Mesenchymal stem cell (in vitro differentiated cells and primary cell): ENCODE data around the gene BBLN.

Experiments
- DNase-seq: peaks from one replicate; pipeline ENCODE4 v3.0.0-alpha.2; 2013
- H2AFZ ChIP-seq: one replicate; pipeline ENCODE4 v1.6.1; 2013; ENCODE audit warnings: low read depth, mild to moderate bottlenecking, control low read depth, inconsistent platforms, low read length, moderate library complexity
- H2AK5ac ChIP-seq: 2 replicates; pipeline ENCODE4 v1.6.1; 2013; ENCODE audit warnings: low read length, moderate library complexity, mild to moderate bottlenecking, inconsistent platforms; ENCODE audit not compliant: severe bottlenecking
- H2BK120ac ChIP-seq: one replicate; pipeline ENCODE4 v1.6.1; 2013; ENCODE audit warnings: low read depth, mild to moderate bottlenecking, inconsistent platforms, low read length, moderate library complexity
- H2BK12ac ChIP-seq, 2 experiments: one replicate each; pipeline ENCODE4 v1.6.1; 2013; ENCODE audit warnings: inconsistent platforms in 2 of 2, low read length in 2 of 2, mild to moderate bottlenecking in 2 of 2, moderate library complexity in 2 of 2, control low read depth in 1 of 2
- H2BK15ac ChIP-seq: one replicate; pipeline ENCODE4 v1.6.1; 2013; ENCODE audit warnings: mild to moderate bottlenecking, low read depth, inconsistent platforms; ENCODE audit not compliant: poor library complexity, severe bottlenecking
- H2BK5ac ChIP-seq: 2 replicates; pipeline ENCODE4 v1.6.1; 2013; ENCODE audit warnings: low read depth, mild to moderate bottlenecking, low read length, control low read depth, inconsistent platforms; ENCODE audit not compliant: poor library complexity, severe bottlenecking
- H3K14ac ChIP-seq, 2 experiments: one replicate each; pipeline ENCODE4 v1.6.1; 2013; ENCODE audit warnings: inconsistent platforms in 2 of 2, low read length in 2 of 2, control low read depth in 1 of 2, mild to moderate bottlenecking in 1 of 2, moderate library complexity in 1 of 2
- H3K18ac ChIP-seq, 2 experiments: one replicate each; pipeline ENCODE4 v1.6.1; 2013; ENCODE audit warnings: inconsistent platforms in 2 of 2, low read length in 2 of 2, control low read depth in 1 of 2, low read depth in 1 of 2, mild to moderate bottlenecking in 1 of 2
- H3K23ac ChIP-seq, 2 experiments: one replicate each; pipeline ENCODE4 v1.6.1; 2013; ENCODE audit warnings: inconsistent platforms in 2 of 2, low read length in 2 of 2, mild to moderate bottlenecking in 2 of 2, moderate library complexity in 2 of 2, control low read depth in 1 of 2
- H3K27ac ChIP-seq: 2 replicates; pipeline ENCODE4 v1.5.1; 2013; ENCODE audit warnings: mild to moderate bottlenecking, moderate library complexity, low read length, control low read depth, inconsistent platforms; ENCODE audit not compliant: poor library complexity, severe bottlenecking
- H3K27me3 ChIP-seq, 2 experiments: 2 replicates each; pipeline versions ENCODE4 v1.6.1 to v1.7.0; 2013; ENCODE audit warnings: low read length in 2 of 2, mild to moderate bottlenecking in 2 of 2, moderate library complexity in 2 of 2, control low read depth in 1 of 2, inconsistent platforms in 1 of 2; ENCODE audit not compliant: control insufficient read depth in 1 of 2, insufficient read depth in 1 of 2
- H3K36me3 ChIP-seq, 2 experiments: 2 replicates each; pipeline versions ENCODE4 v1.6.1 to v1.7.0; 2013; ENCODE audit warnings: low read length in 2 of 2, control low read depth in 1 of 2, inconsistent platforms in 1 of 2, low read depth in 1 of 2, mild to moderate bottlenecking in 1 of 2; ENCODE audit not compliant: insufficient read depth in 2 of 2, control insufficient read depth in 1 of 2
- H3K4ac ChIP-seq, 2 experiments: one replicate each; pipeline ENCODE4 v1.6.1; 2013; ENCODE audit warnings: inconsistent platforms in 2 of 2, low read length in 2 of 2, mild to moderate bottlenecking in 2 of 2, moderate library complexity in 2 of 2, control low read depth in 1 of 2, low read depth in 1 of 2
- H3K4me1 ChIP-seq: 2 replicates; pipeline ENCODE4 v1.6.1; 2013; ENCODE audit warnings: low read depth, low read length, control low read depth; ENCODE audit not compliant: control insufficient read depth, insufficient read depth
- H3K4me2 ChIP-seq: 2 replicates; pipeline ENCODE4 v1.6.1; 2013; ENCODE audit warnings: low read length, mild to moderate bottlenecking, inconsistent platforms; ENCODE audit not compliant: poor library complexity, severe bottlenecking
- H3K4me3 ChIP-seq, 2 experiments: 2 replicates each; pipeline versions ENCODE4 v1.5.1 to v1.7.0; 2013; ENCODE audit warnings: low read length in 2 of 2, mild to moderate bottlenecking in 2 of 2, control low read depth in 1 of 2, low read depth in 1 of 2; ENCODE audit not compliant: insufficient read depth in 1 of 2
- H3K79me1 ChIP-seq: replicated peaks from 2 replicates; pipeline ENCODE4 v1.6.1; 2013; ENCODE audit warnings: mild to moderate bottlenecking, control low read depth, low read length, inconsistent platforms; ENCODE audit not compliant: poor library complexity, severe bottlenecking
- H3K9ac ChIP-seq: 2 replicates; pipeline ENCODE4 v1.7.0; 2013; ENCODE audit warnings: mild to moderate bottlenecking, low read length, moderate library complexity
- H3K9me3 ChIP-seq: 2 replicates; pipeline ENCODE4 v1.7.0; 2013; ENCODE audit warnings: mild to moderate bottlenecking, low read length; ENCODE audit not compliant: control insufficient read depth
- H4K8ac ChIP-seq: one replicate; pipeline ENCODE4 v1.6.1; 2013; ENCODE audit warnings: inconsistent platforms, mild to moderate bottlenecking, low read length, moderate library complexity
- H4K91ac ChIP-seq: one replicate; pipeline ENCODE4 v1.6.1; 2013; ENCODE audit warnings: mild to moderate bottlenecking, low read length, inconsistent platforms
- WGBS: methylation state at CpG from one replicate; pipeline ENCODE4 v1.1.7; 2013; ENCODE audit warnings: mixed read lengths; 5-methylcytosine and 5-hydroxymethylcytosine counted together

Gene BBLN

GRCh38 chr9:128114326-128115186 is 45.5 kb upstream of the BBLN start:
- no peak overlapping the region for H3K23ac ChIP-seq
- H2BK15ac ChIP-seq, result no peak overlapping the region
- no peak for DNase-seq
- H3K36me3 ChIP-seq, result peaks cover 4 to 40% of the 10 kb centered on the region in 2 experiments
- H3K27ac ChIP-seq, result no peak overlapping the region
- H3K4ac ChIP-seq, result no peak overlapping the region
- H3K18ac ChIP-seq, result no peak overlapping the region
- H3K27me3 ChIP-seq, result no peaks in the 10 kb centered on the region
- no peak overlapping the region for H3K9ac ChIP-seq
- no peak overlapping the region for H2BK5ac ChIP-seq
- peaks cover 5% of the 10 kb centered on the region for H3K4me1 ChIP-seq
- no peaks in the 10 kb centered on the region for H3K79me1 ChIP-seq
- no peak overlapping the region for H4K8ac ChIP-seq
- H3K9me3 ChIP-seq, result no peaks in the 10 kb centered on the region
- no peak overlapping the region for H3K4me2 ChIP-seq
- H3K14ac ChIP-seq, result no peak overlapping the region
- H2BK12ac ChIP-seq, result no peak overlapping the region
- H4K91ac ChIP-seq, result peak overlapping the region; percentile 21
- H2AK5ac ChIP-seq, result no peak overlapping the region
- H2BK120ac ChIP-seq, result no peak overlapping the region
- 92% methylated on average over 29 of the region's 29 CpGs for WGBS
- no peak overlapping the region for H2AFZ ChIP-seq
- no peak overlapping the region for H3K4me3 ChIP-seq

- Histone ChIP-seq H3K18ac (no peak overlapping the region), H2BK120ac (no peak overlapping the region), H2BK12ac (no peak overlapping the region)
Measured at GRCh38 chr9:128115187-128116103, 44.6 kb upstream of the BBLN start.

GRCh38 chr9:128116104-128117083 is 43.7 kb upstream of the BBLN start:
- Histone ChIP-seq H3K4me2 (no peak overlapping the region), H3K4me3 (no peak overlapping the region), H2AK5ac (no peak overlapping the region), H3K9ac (no peak overlapping the region), H4K91ac (no peak overlapping the region), H2BK5ac (no peak overlapping the region), H3K23ac (no peak overlapping the region), H3K27ac (no peak overlapping the region), H3K14ac (no peak overlapping the region), H2BK120ac (no peak overlapping the region), H3K18ac (no peak overlapping the region), H2BK12ac (peak overlapping the region in 1 of 2 experiments; percentile 2), H3K9me3 (no peaks in the 10 kb centered on the region), H3K27me3 (no peaks in the 10 kb centered on the region), H3K4me1 (peaks cover 5% of the 10 kb centered on the region), H3K79me1 (peaks cover 2% of the 10 kb centered on the region), H3K4ac (no peak overlapping the region), H2BK15ac (no peak overlapping the region), H2AFZ (no peak overlapping the region), H4K8ac (no peak overlapping the region), H3K36me3 (peaks cover 12 to 51% of the 10 kb centered on the region in 2 experiments)
- 93% methylated on average over 13 of the region's 16 CpGs for WGBS
- DNase-seq, result no peak

More at GRCh38 chr9:128115187-128116103, 44.6 kb upstream of the BBLN start:
- Histone ChIP-seq H2AK5ac (no peak overlapping the region), H3K23ac (no peak overlapping the region), H3K27me3 (no peaks in the 10 kb centered on the region), H3K9me3 (no peaks in the 10 kb centered on the region), H3K27ac (no peak overlapping the region), H3K9ac (no peak overlapping the region), H2BK15ac (no peak overlapping the region), H4K8ac (no peak overlapping the region), H3K4me2 (no peak overlapping the region), H3K14ac (no peak overlapping the region), H4K91ac (peak overlapping the region; percentile 21), H3K4me1 (peaks cover 5% of the 10 kb centered on the region), H3K36me3 (peaks cover 3 to 42% of the 10 kb centered on the region in 2 experiments), H3K4me3 (no peak overlapping the region), H2AFZ (no peak overlapping the region), H3K79me1 (no peaks in the 10 kb centered on the region), H3K4ac (no peak overlapping the region), H2BK5ac (no peak overlapping the region)
- WGBS, result 94% methylated on average over 26 of the region's 26 CpGs
- DNase-seq, result no peak
